GM23338 (cell line): ENCODE data around the gene OR2AE1. TPM values are rescaled to one million over a fixed set of nuclear protein-coding genes. Genes with fewer than 3 reads are reported as not detected.

ENCODE experiments used
- ATAC-seq: fragments of 200-7000 bp; cut with Tn5 transposase; 3 replicates; pipeline ENCODE4 v1.9.1; 2020
- DNase-seq: peaks from one replicate; pipeline ENCODE4 v3.0.0-alpha.2; 2015; ENCODE audit warnings: low spot score
- H2AFZ ChIP-seq: fragments of 200-600 bp; sonication (generic); 2 replicates; pipeline ENCODE4 v1.8.0; 2016; ENCODE audit warnings: antibody characterized with exemption, mild to moderate bottlenecking, moderate library complexity
- H3F3A ChIP-seq: fragments of 200-600 bp; sonication (generic); replicated peaks from 2 replicates; pipeline ENCODE4 v1.8.0; 2017; ENCODE audit warnings: antibody characterized with exemption, mixed run types, low read depth
- H3K27ac ChIP-seq: fragments of 200-600 bp; sonication (generic); 2 replicates; pipeline ENCODE4 v1.6.1; 2016; ENCODE audit warnings: low read depth
- H3K27me3 ChIP-seq: fragments of 200-600 bp; sonication (generic); 2 replicates; pipeline ENCODE4 v1.8.0; 2016; ENCODE audit warnings: mild to moderate bottlenecking, mixed run types, moderate library complexity; ENCODE audit not compliant: insufficient read depth
- H3K36me3 ChIP-seq: fragments of 200-600 bp; sonication (generic); 2 replicates; pipeline ENCODE4 v1.8.0; 2016; ENCODE audit warnings: mild to moderate bottlenecking; ENCODE audit not compliant: insufficient read depth
- H3K4me1 ChIP-seq: fragments of 200-600 bp; sonication (generic); 2 replicates; pipeline ENCODE4 v1.8.0; 2016; ENCODE audit warnings: mild to moderate bottlenecking, moderate library complexity; ENCODE audit not compliant: insufficient read depth
- H3K4me2 ChIP-seq: fragments of 200-600 bp; sonication (generic); 2 replicates; pipeline ENCODE4 v1.7.1; 2017; ENCODE audit warnings: mixed run types
- H3K4me3 ChIP-seq: fragments of 200-600 bp; sonication (generic); 2 replicates; pipeline ENCODE4 v1.6.1; 2016; ENCODE audit warnings: mixed run types
- H3K79me2 ChIP-seq: fragments of 200-600 bp; sonication (generic); replicated peaks from 2 replicates; pipeline ENCODE4 v1.8.0; 2017; ENCODE audit warnings: mild to moderate bottlenecking; ENCODE audit not compliant: insufficient read depth
- H3K9me2 ChIP-seq: fragments of 200-600 bp; sonication (generic); 2 replicates; pipeline ENCODE4 v1.8.0; 2017; ENCODE audit not compliant: insufficient read depth
- H4K20me1 ChIP-seq: fragments of 200-600 bp; sonication (generic); replicated peaks from 2 replicates; pipeline ENCODE4 v1.8.0; 2017; ENCODE audit warnings: mild to moderate bottlenecking; ENCODE audit not compliant: insufficient read depth
- H3K27ac Mint-ChIP-seq: 2 replicates; pipeline ENCODE4 v1.8.0; 2020; ENCODE audit warnings: inconsistent platforms, mild to moderate bottlenecking, moderate library complexity, mixed read lengths
- H3K27me3 Mint-ChIP-seq: 3 replicates; pipeline ENCODE4 v1.8.0; 2022; ENCODE audit warnings: low read depth, mild to moderate bottlenecking, moderate library complexity, mixed read lengths, inconsistent platforms; ENCODE audit not compliant: insufficient read depth, poor library complexity
- H3K36me3 Mint-ChIP-seq: 3 replicates; pipeline ENCODE4 v1.8.0; 2021; ENCODE audit warnings: low read depth, mild to moderate bottlenecking, inconsistent platforms, moderate library complexity, mixed read lengths
- H3K4me1 Mint-ChIP-seq: 3 replicates; pipeline ENCODE4 v1.8.0; 2020; ENCODE audit warnings: mild to moderate bottlenecking, inconsistent platforms, mixed read lengths
- H3K4me3 Mint-ChIP-seq: 3 replicates; pipeline ENCODE4 v1.8.0; 2021; ENCODE audit warnings: moderate library complexity, mild to moderate bottlenecking, inconsistent platforms, mixed read lengths
- H3K9me3 Mint-ChIP-seq: 3 replicates; pipeline ENCODE4 v1.8.0; 2020; ENCODE audit warnings: moderate library complexity, mild to moderate bottlenecking, inconsistent platforms, mixed read lengths
- CREB1 ChIP-seq: fragments of 250-450 bp; sonication (Bioruptor Pico); IDR thresholded peaks from 2 replicates; pipeline ENCODE4 v1.5.0; 2020; ENCODE audit warnings: low read depth, mild to moderate bottlenecking, moderate library complexity
- CTCF ChIP-seq, 2 experiments: fragments of 200-600 bp in 1 of 2; sonication (generic) in 1 of 2; conservative IDR thresholded peaks; 2 replicates each; pipeline versions ENCODE4 v1.5.1 to v1.6.1; 2016 to 2017; ENCODE audit warnings: antibody characterized with exemption in 2 of 2, low read depth in 2 of 2, mild to moderate bottlenecking in 2 of 2, moderate library complexity in 1 of 2
- ETS1 ChIP-seq: IDR thresholded peaks from 2 replicates; pipeline ENCODE4 v1.6.1; 2016; ENCODE audit warnings: antibody characterized with exemption
- EZH2phosphoT487 ChIP-seq: fragments of 200-600 bp; sonication (generic); IDR thresholded peaks from one replicate; pipeline ENCODE4 v1.8.1; 2018; ENCODE audit warnings: antibody characterized with exemption; ENCODE audit not compliant: unreplicated experiment
- REST ChIP-seq: IDR thresholded peaks from one replicate; pipeline ENCODE4 v1.6.1; 2018; ENCODE audit warnings: antibody characterized with exemption; ENCODE audit not compliant: unreplicated experiment
- ZNF114 ChIP-seq: fragments of 250-450 bp; sonication (Bioruptor Pico); IDR thresholded peaks from 2 replicates; pipeline ENCODE4 v1.5.0; 2020; ENCODE audit warnings: mild to moderate bottlenecking, moderate library complexity
- ZNF331 ChIP-seq: fragments of 250-450 bp; sonication (Bioruptor Pico); IDR thresholded peaks from 2 replicates; pipeline ENCODE4 v1.5.0; 2020; ENCODE audit warnings: low read depth, mild to moderate bottlenecking, moderate library complexity
- polyA plus RNA-seq: library from polyadenylated mRNA; unstranded; fragments of >200 nt; fragmentation: Nextera tagmentation; extraction: Ambion mirVana; gene quantifications from 2 replicates; pipeline ENCODE4 v1.2.1, GENCODE V29; 2016
- total RNA-seq: library from RNA; depleted of rRNA; stranded (reverse); fragments of >200 nt; shearing (Covaris generic); gene quantifications from 2 replicates; pipeline ENCODE4 v1.2.3, GENCODE V29; 2014

Gene OR2AE1
- total and polyA plus RNA-seq, 2 experiments from 2014 or later, result not detected

GRCh38 chr7:99881370-99881769 is 4.5 kb upstream of the OR2AE1 start (continued):
- no peak for TF ChIP-seq REST
- no peak for TF ChIP-seq ZNF114
- TF ChIP-seq ZNF331 (CRISPR knock-in tag), result no peak
- TF ChIP-seq CREB1 (CRISPR knock-in tag), result no peak
- no peak for TF ChIP-seq EZH2phosphoT487
- no peak for TF ChIP-seq ETS1

GRCh38 chr7:99876491-99876890 is 342 bp downstream of the OR2AE1 start:
- Mint-ChIP-seq H3K4me1 (no peaks in the 10 kb centered on the region; the same call in 2 of the 3 replicates), H3K36me3 (no peaks in the 10 kb centered on the region), H3K4me3 (no peak overlapping the region), H3K27ac (no peak overlapping the region), H3K27me3 (no peaks in the 10 kb centered on the region), H3K9me3 (no peaks in the 10 kb centered on the region; the same call in 2 of the 3 replicates)
- TF ChIP-seq ZNF114 (no peak), REST (no peak), EZH2phosphoT487 (no peak), CTCF (conservative IDR thresholded peaks at IDR 0.05; ENCODE audit: low read depth in 2 of 2) (peak in 1 of 2 experiments; percentile 36; a peak in 2 of 4 replicates)
- Histone ChIP-seq H3K27me3 (no peaks in the 10 kb centered on the region), H4K20me1 (no peaks in the 10 kb centered on the region), H3K79me2 (no peaks in the 10 kb centered on the region), H3K36me3 (no peaks in the 10 kb centered on the region), H3K4me3 (no peak overlapping the region), H2AFZ (no peak overlapping the region), H3K27ac (no peak overlapping the region), H3K9me2 (no peaks in the 10 kb centered on the region; the same call in 1 of the 2 replicates), H3K4me2 (no peak overlapping the region), H3K4me1 (no peaks in the 10 kb centered on the region), H3F3A (no peaks in the 10 kb centered on the region)
- DNase-seq (no peak), ATAC-seq (no peak)
